Astrocyte of the spinal cord (primary cell): ENCODE measurements around the gene PPP2R5D.
"Not testable (repeated sequence)": the region's sequence is repeated elsewhere in the genome, so short reads cannot be mapped to it uniquely, and the experiment has no call there.

ENCODE experiments used
- DNase-seq: peaks from one replicate; pipeline ENCODE4 v3.0.0; 2011; ENCODE audit warnings: low read depth, low spot score
- H3K4me3 ChIP-seq: 2 replicates; pipeline ENCODE4 v1.5.1; 2011; ENCODE audit warnings: low read depth, mild to moderate bottlenecking, low read length, moderate library complexity
- in situ Hi-C: cut with HindIII; loops from 2 replicates; pipeline ENCODE4 v1.10.0; 2017; ENCODE audit warnings: low sequenced_read_pairs
- TF ChIP-seq, protein P1 (sequence below): IDR thresholded peaks from 2 replicates; pipeline ENCODE4 v1.5.1; 2012; ENCODE audit warnings: low read depth, mild to moderate bottlenecking, low read length, inconsistent platforms

The PPP2R5D gene

GRCh38 chr6:43040542-43041257 lies 56.3 kb downstream of the PPP2R5D start:
- H3K4me3 ChIP-seq = no peak overlapping the region
- no peak for DNase-seq
- TF ChIP-seq, protein P1, sequence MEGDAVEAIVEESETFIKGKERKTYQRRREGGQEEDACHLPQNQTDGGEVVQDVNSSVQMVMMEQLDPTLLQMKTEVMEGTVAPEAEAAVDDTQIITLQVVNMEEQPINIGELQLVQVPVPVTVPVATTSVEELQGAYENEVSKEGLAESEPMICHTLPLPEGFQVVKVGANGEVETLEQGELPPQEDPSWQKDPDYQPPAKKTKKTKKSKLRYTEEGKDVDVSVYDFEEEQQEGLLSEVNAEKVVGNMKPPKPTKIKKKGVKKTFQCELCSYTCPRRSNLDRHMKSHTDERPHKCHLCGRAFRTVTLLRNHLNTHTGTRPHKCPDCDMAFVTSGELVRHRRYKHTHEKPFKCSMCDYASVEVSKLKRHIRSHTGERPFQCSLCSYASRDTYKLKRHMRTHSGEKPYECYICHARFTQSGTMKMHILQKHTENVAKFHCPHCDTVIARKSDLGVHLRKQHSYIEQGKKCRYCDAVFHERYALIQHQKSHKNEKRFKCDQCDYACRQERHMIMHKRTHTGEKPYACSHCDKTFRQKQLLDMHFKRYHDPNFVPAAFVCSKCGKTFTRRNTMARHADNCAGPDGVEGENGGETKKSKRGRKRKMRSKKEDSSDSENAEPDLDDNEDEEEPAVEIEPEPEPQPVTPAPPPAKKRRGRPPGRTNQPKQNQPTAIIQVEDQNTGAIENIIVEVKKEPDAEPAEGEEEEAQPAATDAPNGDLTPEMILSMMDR = no peak
- in situ Hi-C loops = no loop called here

DNA sequence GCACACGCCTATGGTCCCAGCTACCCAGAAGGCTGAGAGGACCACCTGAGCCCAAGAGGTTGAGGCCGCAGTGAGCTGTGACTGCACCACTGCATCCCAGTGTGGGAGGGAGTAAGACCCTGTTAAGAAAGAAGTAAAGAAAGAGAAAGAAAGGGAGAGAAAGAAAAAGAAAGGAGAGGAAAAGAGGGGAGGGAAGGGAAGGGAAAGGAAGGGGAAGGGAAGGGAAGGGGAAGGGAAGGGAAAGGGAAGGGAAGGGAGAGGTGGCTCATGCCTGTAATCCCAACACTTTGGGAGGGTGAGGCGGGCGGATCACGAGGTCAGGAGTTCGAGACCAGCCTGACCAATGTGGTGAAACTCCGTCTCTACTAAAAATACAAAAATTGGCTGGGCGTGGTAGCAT lies 57.1 kb downstream of the PPP2R5D start:
- DNase-seq, H3K4me3 ChIP-seq, in situ Hi-C loops: not testable (repeated sequence)

GRCh38 chr6:43043310-43043709 lies 58.9 kb downstream of the PPP2R5D start:
- H3K4me3 ChIP-seq = no peak overlapping the region
- TF ChIP-seq, protein P1 = no peak
- DNase-seq = no peak
- in situ Hi-C loops = no loop called here

GRCh38 chr6:43045371-43045930 lies 61.1 kb downstream of the PPP2R5D start:
- in situ Hi-C loops = no loop called here
- no peak for DNase-seq
- H3K4me3 ChIP-seq = no peak overlapping the region
- TF ChIP-seq, protein P1 = no peak

- no peak for DNase-seq
- in situ Hi-C loops = no loop called here
These were observed 63.6 kb downstream of the PPP2R5D start for GRCh38 chr6:43047998-43048397.

GRCh38 chr6:43050981-43051380 lies 66.6 kb downstream of the PPP2R5D start:
- TF ChIP-seq, protein P1 = no peak
- no peak overlapping the region for H3K4me3 ChIP-seq
- in situ Hi-C loops = no loop called here
- DNase-seq = no peak

More at GRCh38 chr6:43047998-43048397, 63.6 kb downstream of the PPP2R5D start:
- H3K4me3 ChIP-seq = no peak overlapping the region
- TF ChIP-seq, protein P1 = no peak

DNA sequence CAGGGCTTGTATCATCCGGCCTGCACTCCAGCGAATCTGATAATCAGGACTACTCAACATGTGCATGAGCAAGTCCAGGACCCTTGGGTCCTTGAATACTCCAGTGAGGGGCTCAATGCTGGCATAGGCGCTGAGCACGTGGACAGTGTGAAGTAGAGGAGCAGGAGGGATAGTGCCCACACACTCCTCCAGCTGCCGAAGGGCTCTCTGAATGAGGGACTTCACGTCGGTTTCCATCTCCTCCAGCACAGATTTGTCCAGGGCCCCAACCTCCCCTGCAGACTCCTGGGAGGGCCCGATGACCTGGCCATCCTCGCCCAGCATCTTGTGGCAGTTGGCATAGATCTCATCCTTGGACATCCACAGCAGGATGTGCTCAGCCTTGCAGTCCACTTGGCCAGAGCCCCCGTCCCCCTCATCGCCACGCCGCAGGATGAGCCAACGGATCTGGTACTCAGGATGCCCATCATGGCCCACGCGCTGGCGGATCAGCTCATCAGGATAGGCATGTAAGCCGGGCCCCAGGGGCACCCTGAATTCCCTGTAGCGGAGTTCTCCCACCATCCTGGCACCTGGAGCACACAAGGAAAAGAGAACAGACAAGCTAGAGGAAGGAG lies 68.0 kb downstream of the PPP2R5D start:
- TF ChIP-seq, protein P1 = no peak
- peak overlapping the region; percentile 75 for H3K4me3 ChIP-seq
- DNase-seq = no peak
- in situ Hi-C loops = no loop called here
